Effector memory CD8-positive, alpha-beta T cell (primary cell): ENCODE measurements around the gene LYST.
"Not testable (repeated sequence)": the region's sequence is repeated elsewhere in the genome, so short reads cannot be mapped to it uniquely, and the experiment has no call there.

Source experiments
- ATAC-seq: fragments of 150-1000 bp; cut with Tn5 transposase; replicated peaks from 2 replicates; pipeline ENCODE4 v1.10.0; 2021; ENCODE audit warnings: mild to moderate bottlenecking, moderate library complexity
- DNase-seq, 3 experiments: peaks; one replicate each; pipeline ENCODE4 v3.0.0; 2021
- H3K27ac Mint-ChIP-seq, 2 donors: one replicate each; pipeline ENCODE4 v1.8.0; 2022; ENCODE audit warnings: mild to moderate bottlenecking in 2 of 2, mixed read lengths in 2 of 2, moderate library complexity in 2 of 2
- H3K27me3 Mint-ChIP-seq, 2 donors: one replicate each; pipeline ENCODE4 v1.8.0; 2022; ENCODE audit warnings: mixed read lengths in 2 of 2
- H3K36me3 Mint-ChIP-seq: one replicate; pipeline ENCODE4 v1.8.0; 2022; ENCODE audit warnings: mild to moderate bottlenecking, moderate library complexity, mixed read lengths; ENCODE audit not compliant: insufficient read depth
- H3K4me1 Mint-ChIP-seq, 2 donors: one replicate each; pipeline ENCODE4 v1.8.0; 2022; ENCODE audit warnings: low read depth in 2 of 2, mixed read lengths in 2 of 2
- H3K4me3 Mint-ChIP-seq, 2 donors: one replicate each; pipeline ENCODE4 v1.8.0; 2022; ENCODE audit warnings: mild to moderate bottlenecking in 2 of 2, mixed read lengths in 2 of 2, moderate library complexity in 2 of 2
- H3K9me3 Mint-ChIP-seq, 2 donors: one replicate each; pipeline ENCODE4 v1.8.0; 2022; ENCODE audit warnings: mixed read lengths in 2 of 2

The LYST gene

GRCh38 chr1:235779770-235780169, 86.9 kb downstream of the LYST start:
- Mint-ChIP-seq H3K9me3 (no peaks in the 10 kb centered on the region), H3K27ac (no peak overlapping the region), H3K4me1 (peaks cover 0 to 5% of the 10 kb centered on the region in 2 donors), H3K4me3 (no peak overlapping the region), H3K27me3 (no peaks in the 10 kb centered on the region), H3K36me3 (peaks cover 40% of the 10 kb centered on the region)
- DNase-seq (no peak), ATAC-seq (no peak)

- Mint-ChIP-seq H3K27ac (peak overlapping the region in 1 of 2 donors; percentile 8), H3K4me1 (peaks cover 0 to 5% of the 10 kb centered on the region in 2 donors), H3K4me3 (no peak overlapping the region), H3K9me3 (no peaks in the 10 kb centered on the region), H3K36me3 (peaks cover 39% of the 10 kb centered on the region), H3K27me3 (no peaks in the 10 kb centered on the region)
- ATAC-seq (no peak), DNase-seq (no peak)
Observed at GRCh38 chr1:235776396-235776795, 90.3 kb downstream of the LYST start.

GRCh38 chr1:235775246-235775860, 91.4 kb downstream of the LYST start:
- H3K27me3 Mint-ChIP-seq, result no peaks in the 10 kb centered on the region
- peaks cover 33% of the 10 kb centered on the region for H3K36me3 Mint-ChIP-seq
- DNase-seq, result no peak
- peaks cover 0 to 5% of the 10 kb centered on the region in 2 donors for H3K4me1 Mint-ChIP-seq
- H3K4me3 Mint-ChIP-seq, result no peak overlapping the region
- no peak overlapping the region for H3K27ac Mint-ChIP-seq
- no peaks in the 10 kb centered on the region for H3K9me3 Mint-ChIP-seq
- no peak for ATAC-seq

GRCh38 chr1:235767795-235768194, 98.9 kb downstream of the LYST start:
- DNase-seq, result no peak
- H3K27ac Mint-ChIP-seq, result peak overlapping the region in 1 of 2 donors; percentile 60
- peaks cover 10% of the 10 kb centered on the region for H3K36me3 Mint-ChIP-seq
- H3K4me3 Mint-ChIP-seq, result no peak overlapping the region
- no peak for ATAC-seq
- H3K4me1 Mint-ChIP-seq, result peaks cover 0 to 16% of the 10 kb centered on the region in 2 donors
- H3K27me3 Mint-ChIP-seq, result no peaks in the 10 kb centered on the region
- no peaks in the 10 kb centered on the region for H3K9me3 Mint-ChIP-seq

GRCh38 chr1:235766794-235767285, 99.9 kb downstream of the LYST start:
- H3K4me3 Mint-ChIP-seq, result no peak overlapping the region
- no peak for DNase-seq
- H3K27ac Mint-ChIP-seq, result peak overlapping the region in 1 of 2 donors; percentile 60
- H3K27me3 Mint-ChIP-seq, result no peaks in the 10 kb centered on the region
- peaks cover 0 to 16% of the 10 kb centered on the region in 2 donors for H3K4me1 Mint-ChIP-seq
- H3K36me3 Mint-ChIP-seq, result peaks cover 17% of the 10 kb centered on the region
- no peaks in the 10 kb centered on the region for H3K9me3 Mint-ChIP-seq
- ATAC-seq, result no peak

- DNase-seq (no peak), ATAC-seq (peak; percentile 24)
- Mint-ChIP-seq H3K27me3 (no peaks in the 10 kb centered on the region), H3K4me1 (peaks cover 0 to 20% of the 10 kb centered on the region in 2 donors), H3K36me3 (peaks cover 24% of the 10 kb centered on the region), H3K4me3 (no peak overlapping the region), H3K9me3 (no peaks in the 10 kb centered on the region), H3K27ac (no peak overlapping the region)
Observed at GRCh38 chr1:235763962-235764361, 102.7 kb downstream of the LYST start.

GRCh38 chr1:235759336-235759735, 107.4 kb downstream of the LYST start:
- H3K4me1 Mint-ChIP-seq, result peaks cover 0 to 6% of the 10 kb centered on the region in 2 donors
- peaks cover 35% of the 10 kb centered on the region for H3K36me3 Mint-ChIP-seq
- H3K27me3 Mint-ChIP-seq, result no peaks in the 10 kb centered on the region
- no peak for ATAC-seq
- H3K4me3 Mint-ChIP-seq, result no peak overlapping the region
- no peak overlapping the region for H3K27ac Mint-ChIP-seq
- H3K9me3 Mint-ChIP-seq, result no peaks in the 10 kb centered on the region
- DNase-seq, result no peak

- H3K4me3 Mint-ChIP-seq, result no peak overlapping the region
- no peak overlapping the region for H3K27ac Mint-ChIP-seq
- H3K27me3 Mint-ChIP-seq, result no peaks in the 10 kb centered on the region
- ATAC-seq (no peak), DNase-seq (no peak)
- peaks cover 39% of the 10 kb centered on the region for H3K36me3 Mint-ChIP-seq
- H3K9me3 Mint-ChIP-seq, result no peaks in the 10 kb centered on the region
- H3K4me1 Mint-ChIP-seq, result peaks cover 0 to 6% of the 10 kb centered on the region in 2 donors
Observed at GRCh38 chr1:235758931-235759330, 107.8 kb downstream of the LYST start.

- Mint-ChIP-seq H3K4me3 (no peak overlapping the region), H3K4me1 (peaks cover 0 to 6% of the 10 kb centered on the region in 2 donors), H3K36me3 (peaks cover 36% of the 10 kb centered on the region), H3K27ac (no peak overlapping the region), H3K9me3 (no peaks in the 10 kb centered on the region), H3K27me3 (no peaks in the 10 kb centered on the region)
- DNase-seq (no peak), ATAC-seq (no peak)
Observed at GRCh38 chr1:235757587-235758096, 109.1 kb downstream of the LYST start.

GRCh38 chr1:235754186-235754585, 112.5 kb downstream of the LYST start:
- peaks cover 36% of the 10 kb centered on the region for H3K36me3 Mint-ChIP-seq
- H3K4me1 Mint-ChIP-seq, H3K27ac Mint-ChIP-seq, H3K9me3 Mint-ChIP-seq, DNase-seq, H3K27me3 Mint-ChIP-seq, ATAC-seq, H3K4me3 Mint-ChIP-seq: not testable (repeated sequence)

- no peaks in the 10 kb centered on the region for H3K9me3 Mint-ChIP-seq
- peaks cover 0 to 9% of the 10 kb centered on the region in 2 donors for H3K4me1 Mint-ChIP-seq
- peak overlapping the region in 1 of 2 donors; percentile 23 for H3K27ac Mint-ChIP-seq
- peaks cover 41% of the 10 kb centered on the region for H3K36me3 Mint-ChIP-seq
- DNase-seq (no peak), ATAC-seq (no peak)
- H3K4me3 Mint-ChIP-seq, result no peak overlapping the region
- H3K27me3 Mint-ChIP-seq, result no peaks in the 10 kb centered on the region
Observed at GRCh38 chr1:235749755-235750300, 116.9 kb downstream of the LYST start.

- Mint-ChIP-seq H3K36me3 (peaks cover 41% of the 10 kb centered on the region), H3K27ac (peak overlapping the region in 1 of 2 donors; percentile 23), H3K9me3 (no peaks in the 10 kb centered on the region), H3K27me3 (no peaks in the 10 kb centered on the region), H3K4me1 (peaks cover 0 to 9% of the 10 kb centered on the region in 2 donors), H3K4me3 (no peak overlapping the region)
- no peak for DNase-seq
- no peak for ATAC-seq
Observed at GRCh38 chr1:235748747-235749146, 118.0 kb downstream of the LYST start.

GRCh38 chr1:235746245-235746644, 120.5 kb downstream of the LYST start:
- no peak for DNase-seq
- H3K4me1 Mint-ChIP-seq, result peaks cover 0 to 9% of the 10 kb centered on the region in 2 donors
- ATAC-seq, result no peak
- H3K4me3 Mint-ChIP-seq, result no peak overlapping the region
- H3K36me3 Mint-ChIP-seq, result peaks cover 53% of the 10 kb centered on the region
- no peaks in the 10 kb centered on the region for H3K9me3 Mint-ChIP-seq
- no peak overlapping the region for H3K27ac Mint-ChIP-seq
- no peaks in the 10 kb centered on the region for H3K27me3 Mint-ChIP-seq

- H3K4me1 Mint-ChIP-seq, result peaks cover 0 to 9% of the 10 kb centered on the region in 2 donors
- H3K27me3 Mint-ChIP-seq, result no peaks in the 10 kb centered on the region
- no peak for DNase-seq
Observed at GRCh38 chr1:235745503-235746136, 121.1 kb downstream of the LYST start.

More at GRCh38 chr1:235745503-235746136, 121.1 kb downstream of the LYST start:
- Mint-ChIP-seq H3K27ac (no peak overlapping the region), H3K9me3 (no peaks in the 10 kb centered on the region), H3K4me3 (no peak overlapping the region), H3K36me3 (peaks cover 52% of the 10 kb centered on the region)
- ATAC-seq, result no peak
